Measurements from ENCODE around the gene FHIP1B.

Gene FHIP1B

GRCh38 chr11:6240781-6241180, 6.3 kb upstream of the FHIP1B start:
- no peaks in the 10 kb centered on the region for H3K36me3 ChIP-seq (replicated peaks; ENCODE audit: insufficient read depth, low read length)

GRCh38 chr11:6240139-6240538, 5.7 kb upstream of the FHIP1B start:
- H3K27me3 ChIP-seq (replicated peaks; ENCODE audit: insufficient read depth, low read length): no peaks in the 10 kb centered on the region
- H3F3A ChIP-seq (ENCODE audit: insufficient read depth, low read length): no peaks in the 10 kb centered on the region
- no peak overlapping the region for H3K4me2 ChIP-seq (ENCODE audit: low read depth, low read length)
- no peak overlapping the region for H3K27ac ChIP-seq (ENCODE audit: low read length)
- no peaks in the 10 kb centered on the region for H4K20me1 ChIP-seq (ENCODE audit: insufficient read depth, low read length)
- TF ChIP-seq EZH2 (optimal IDR thresholded peaks at IDR 0.05; ENCODE audit: low read depth, low read length): no peak
- TF ChIP-seq CTCF (IDR thresholded peaks at IDR 0.05; ENCODE audit: low read length): no peak
- no peak for TF ChIP-seq EZH2phosphoT487 (IDR thresholded peaks at IDR 0.05; ENCODE audit: low read length)
- H3K36me3 ChIP-seq (replicated peaks; ENCODE audit: insufficient read depth, low read length): no peaks in the 10 kb centered on the region
- H3K9me3 ChIP-seq (replicated peaks; ENCODE audit: insufficient read depth, low read length): no peaks in the 10 kb centered on the region
- DNase-seq: no peak
- no peak overlapping the region for H2AFZ ChIP-seq (ENCODE audit: low read length)
- no peaks in the 10 kb centered on the region for H3K9me2 ChIP-seq (replicated peaks; ENCODE audit: insufficient read depth, low read length)
- no peaks in the 10 kb centered on the region for H3K4me1 ChIP-seq (ENCODE audit: low read length)
- H3K79me2 ChIP-seq (ENCODE audit: low read length): no peaks in the 10 kb centered on the region
- no peak overlapping the region for H3K4me3 ChIP-seq (ENCODE audit: low read length)
- no peak overlapping the region for H3K9ac ChIP-seq (ENCODE audit: low read length)

More at GRCh38 chr11:6240781-6241180, 6.3 kb upstream of the FHIP1B start:
- H3K27me3 ChIP-seq (replicated peaks; ENCODE audit: insufficient read depth, low read length): no peaks in the 10 kb centered on the region
- no peaks in the 10 kb centered on the region for H3K9me2 ChIP-seq (replicated peaks; ENCODE audit: insufficient read depth, low read length)
- H3K9ac ChIP-seq (ENCODE audit: low read length): no peak overlapping the region
- no peak overlapping the region for H3K4me3 ChIP-seq (ENCODE audit: low read length)
- TF ChIP-seq EZH2phosphoT487 (IDR thresholded peaks at IDR 0.05; ENCODE audit: low read length) (no peak), CTCF (IDR thresholded peaks at IDR 0.05; ENCODE audit: low read length) (no peak), EZH2 (optimal IDR thresholded peaks at IDR 0.05; ENCODE audit: low read depth, low read length) (no peak)
- H3K9me3 ChIP-seq (replicated peaks; ENCODE audit: insufficient read depth, low read length): no peaks in the 10 kb centered on the region
- no peak for DNase-seq
- no peak overlapping the region for H3K4me2 ChIP-seq (ENCODE audit: low read depth, low read length)
- H3F3A ChIP-seq (ENCODE audit: insufficient read depth, low read length): no peaks in the 10 kb centered on the region
- no peaks in the 10 kb centered on the region for H3K4me1 ChIP-seq (ENCODE audit: low read length)
- no peak overlapping the region for H3K27ac ChIP-seq (ENCODE audit: low read length)
- no peaks in the 10 kb centered on the region for H4K20me1 ChIP-seq (ENCODE audit: insufficient read depth, low read length)
- no peak overlapping the region for H2AFZ ChIP-seq (ENCODE audit: low read length)
- no peaks in the 10 kb centered on the region for H3K79me2 ChIP-seq (ENCODE audit: low read length)

DNA sequence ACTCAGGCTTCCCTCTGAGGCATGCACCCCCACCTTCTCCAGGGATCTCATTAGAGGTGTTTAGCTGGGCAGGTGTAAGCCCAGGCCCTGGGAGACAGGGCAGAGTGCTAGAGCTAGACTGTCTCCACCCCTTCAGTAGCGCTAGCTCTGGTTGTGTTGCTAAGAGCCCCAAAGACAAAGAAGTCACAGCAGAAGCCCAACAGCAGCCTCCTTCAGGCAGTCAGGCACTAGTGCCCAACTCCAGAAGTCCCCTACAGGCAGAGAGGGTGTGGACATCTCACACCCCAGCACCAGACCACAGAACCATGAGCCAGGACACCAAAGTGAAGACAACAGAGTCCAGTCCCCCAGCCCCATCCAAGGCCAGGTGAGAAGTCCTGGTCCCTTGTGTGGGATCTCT, 4.5 kb upstream of the FHIP1B start, which contains the start of gene CNGA4:
Gene CNGA4 (plus strand): TSS at position 188 of the 400 bp plus-strand sequence. CDS start 118 bp downstream, at position 306.
- no peaks in the 10 kb centered on the region for H3K36me3 ChIP-seq (replicated peaks; ENCODE audit: insufficient read depth, low read length)
- no peak within 1 kb of the TSS for H2AFZ ChIP-seq (ENCODE audit: low read length)
- no peaks in the 10 kb centered on the region for H3K27me3 ChIP-seq (replicated peaks; ENCODE audit: insufficient read depth, low read length)
- H3K9ac ChIP-seq (ENCODE audit: low read length): no peak within 1 kb of the TSS
- H3K4me3 ChIP-seq (ENCODE audit: low read length): no peak within 1 kb of the TSS
- no peaks in the 10 kb centered on the region for H3K9me3 ChIP-seq (replicated peaks; ENCODE audit: insufficient read depth, low read length)
- no peak for TF ChIP-seq EZH2phosphoT487 (IDR thresholded peaks at IDR 0.05; ENCODE audit: low read length)
- no peak for TF ChIP-seq EZH2 (optimal IDR thresholded peaks at IDR 0.05; ENCODE audit: low read depth, low read length)
- TF ChIP-seq CTCF (IDR thresholded peaks at IDR 0.05; ENCODE audit: low read length): no peak
- no peaks in the 10 kb centered on the region for H4K20me1 ChIP-seq (ENCODE audit: insufficient read depth, low read length)
- H3K4me2 ChIP-seq (ENCODE audit: low read depth, low read length): no peak within 1 kb of the TSS
- peaks cover under 1% of the 10 kb centered on the region; the same call in 1 of the 2 replicates for H3K4me1 ChIP-seq (ENCODE audit: low read length)
- no peaks in the 10 kb centered on the region for H3K9me2 ChIP-seq (replicated peaks; ENCODE audit: insufficient read depth, low read length)
- no peak within 1 kb of the TSS for H3K27ac ChIP-seq (ENCODE audit: low read length)
- no peaks in the 10 kb centered on the region for H3F3A ChIP-seq (ENCODE audit: insufficient read depth, low read length)
- DNase-seq: no peak
- peaks cover 5% of the 10 kb centered on the region for H3K79me2 ChIP-seq (ENCODE audit: low read length)
